ENCODE measurements around the gene SMURF1.

The SMURF1 gene

DNA sequence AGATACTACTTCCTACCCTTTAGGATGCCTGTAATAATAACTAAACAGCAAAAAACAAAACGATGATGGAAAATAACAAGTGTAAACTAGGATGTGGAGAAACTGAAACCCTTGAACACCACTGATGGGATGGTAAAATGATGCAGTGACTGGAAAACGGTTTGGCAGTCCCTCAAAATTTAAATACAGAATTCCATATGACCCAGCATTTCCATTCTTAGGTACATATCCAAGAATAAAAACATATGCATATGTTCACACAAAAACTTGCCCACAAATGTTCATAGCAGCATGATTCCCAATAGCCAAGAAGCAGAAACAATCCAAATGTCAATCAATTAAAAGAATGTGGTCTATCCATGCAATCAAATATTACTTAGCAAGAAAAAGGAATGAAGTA, 25.8 kb downstream of the SMURF1 start:
- no peak for DNase-seq (ENCODE audit: low read depth)
- H3K9me3 ChIP-seq (ENCODE audit: control insufficient read depth, low read length) = no peaks in the 10 kb centered on the region
- H3K27me3 ChIP-seq (replicated peaks; ENCODE audit: control insufficient read depth, insufficient read depth, low read length) = no peaks in the 10 kb centered on the region
- no peak overlapping the region for H3K9ac ChIP-seq (ENCODE audit: low read length)
- H3K36me3 ChIP-seq (ENCODE audit: control insufficient read depth, insufficient read depth, low read length, severe bottlenecking) = no peaks in the 10 kb centered on the region
- H3K4me3 ChIP-seq (ENCODE audit: low read length) = no peak overlapping the region
- peaks cover 46% of the 10 kb centered on the region for H3K4me1 ChIP-seq (ENCODE audit: control insufficient read depth, insufficient read depth, low read length)

DNA sequence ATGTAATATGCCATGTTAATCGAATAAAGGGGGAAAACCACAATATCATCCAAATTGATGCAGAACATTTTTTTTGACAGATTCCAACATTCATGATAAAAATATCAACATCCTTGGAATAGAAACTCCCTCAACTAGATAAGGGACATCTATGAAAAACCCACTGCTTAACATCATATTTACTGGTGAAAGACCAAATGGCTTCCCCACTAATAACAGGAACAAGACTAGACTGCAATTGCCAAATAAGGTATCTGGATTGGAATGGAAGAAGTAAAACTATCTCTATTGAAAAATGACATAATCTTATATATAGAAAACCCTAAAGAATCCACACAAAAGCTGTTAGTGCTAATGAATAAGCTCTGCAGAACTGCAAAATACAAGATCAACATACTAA, 27.8 kb downstream of the SMURF1 start:
- peaks cover 33% of the 10 kb centered on the region for H3K4me1 ChIP-seq (ENCODE audit: control insufficient read depth, insufficient read depth, low read length)

DNA sequence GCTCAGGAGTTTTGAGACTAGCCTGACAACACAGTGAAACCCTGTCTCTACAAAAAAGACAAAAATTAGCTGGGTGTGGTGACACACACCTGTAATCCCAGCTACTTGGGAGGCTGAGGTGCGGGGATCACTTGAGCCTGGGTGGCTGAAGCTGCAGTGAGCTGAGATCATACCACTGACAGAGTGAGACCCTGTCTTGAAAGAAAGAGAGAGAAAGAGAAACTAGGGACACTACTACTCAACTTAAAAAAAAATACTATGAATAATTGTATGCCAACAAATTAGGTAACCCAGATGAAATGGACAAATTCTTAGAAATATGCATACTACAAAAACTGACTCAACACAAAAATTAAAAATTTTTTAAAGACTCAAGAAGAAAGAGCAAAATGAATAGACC, 28.5 kb downstream of the SMURF1 start:
- no peak for DNase-seq (ENCODE audit: low read depth)
- Histone ChIP-seq H3K9ac (ENCODE audit: low read length) (no peak overlapping the region), H3K4me1 (ENCODE audit: control insufficient read depth, insufficient read depth, low read length) (peaks cover 31% of the 10 kb centered on the region), H3K27me3 (replicated peaks; ENCODE audit: control insufficient read depth, insufficient read depth, low read length) (no peaks in the 10 kb centered on the region), H3K4me3 (ENCODE audit: low read length) (no peak overlapping the region), H3K36me3 (ENCODE audit: control insufficient read depth, insufficient read depth, low read length, severe bottlenecking) (no peaks in the 10 kb centered on the region), H3K9me3 (ENCODE audit: control insufficient read depth, low read length) (no peaks in the 10 kb centered on the region)

More for the DNA sequence above, 27.8 kb downstream of the SMURF1 start:
- Histone ChIP-seq H3K9me3 (ENCODE audit: control insufficient read depth, low read length) (no peaks in the 10 kb centered on the region), H3K27me3 (replicated peaks; ENCODE audit: control insufficient read depth, insufficient read depth, low read length) (no peaks in the 10 kb centered on the region), H3K4me3 (ENCODE audit: low read length) (no peak overlapping the region), H3K9ac (ENCODE audit: low read length) (no peak overlapping the region), H3K36me3 (ENCODE audit: control insufficient read depth, insufficient read depth, low read length, severe bottlenecking) (no peaks in the 10 kb centered on the region)
- no peak for DNase-seq (ENCODE audit: low read depth)

DNA sequence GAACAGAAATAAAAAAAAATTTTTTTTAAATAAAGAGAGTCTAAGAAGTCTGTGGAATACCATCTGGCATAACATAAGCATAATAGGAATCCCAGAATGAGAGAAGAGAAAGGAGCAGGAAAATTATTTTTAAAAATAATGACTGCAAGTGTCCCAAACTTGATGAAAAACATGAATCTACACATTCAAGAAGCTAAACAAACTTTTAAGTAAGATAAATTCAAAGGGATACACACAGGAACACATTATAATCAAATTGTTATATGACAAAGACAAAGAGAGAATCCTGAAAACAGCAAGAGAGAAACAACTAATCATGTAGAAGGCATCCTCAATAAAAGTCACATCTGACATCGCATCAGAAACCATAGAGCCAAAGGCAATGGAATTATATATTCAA, 30.9 kb downstream of the SMURF1 start:
- H3K9me3 ChIP-seq (ENCODE audit: control insufficient read depth, low read length) = no peaks in the 10 kb centered on the region
- H3K36me3 ChIP-seq (ENCODE audit: control insufficient read depth, insufficient read depth, low read length, severe bottlenecking) = no peaks in the 10 kb centered on the region

DNA sequence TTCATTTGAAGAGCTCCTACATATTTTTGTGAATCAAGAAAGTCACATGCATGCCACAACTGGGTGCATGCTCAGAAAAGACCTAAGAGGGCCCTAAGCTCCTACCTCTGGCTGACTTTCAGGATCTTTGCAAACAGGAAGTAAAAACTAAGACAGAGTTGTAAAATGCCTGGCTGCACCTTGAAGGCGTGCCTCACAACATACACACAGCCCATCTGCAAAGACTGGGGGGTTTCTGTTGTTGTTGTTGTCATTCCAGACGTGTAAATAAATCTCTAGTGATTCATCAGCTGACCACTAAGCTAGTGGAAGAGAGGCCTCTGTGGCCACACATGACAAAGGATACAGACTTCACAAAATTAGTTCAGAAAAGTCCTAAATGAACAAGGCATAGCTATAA, 31.8 kb downstream of the SMURF1 start:
- Histone ChIP-seq H3K36me3 (ENCODE audit: control insufficient read depth, insufficient read depth, low read length, severe bottlenecking) (no peaks in the 10 kb centered on the region), H3K4me1 (ENCODE audit: control insufficient read depth, insufficient read depth, low read length) (peaks cover 38% of the 10 kb centered on the region), H3K27me3 (replicated peaks; ENCODE audit: control insufficient read depth, insufficient read depth, low read length) (no peaks in the 10 kb centered on the region), H3K9ac (ENCODE audit: low read length) (no peak overlapping the region), H3K9me3 (ENCODE audit: control insufficient read depth, low read length) (no peaks in the 10 kb centered on the region), H3K4me3 (ENCODE audit: low read length) (no peak overlapping the region)
- DNase-seq (ENCODE audit: low read depth) = no peak

More for the DNA sequence above, 30.9 kb downstream of the SMURF1 start:
- no peak for DNase-seq (ENCODE audit: low read depth)
- Histone ChIP-seq H3K4me3 (ENCODE audit: low read length) (no peak overlapping the region), H3K4me1 (ENCODE audit: control insufficient read depth, insufficient read depth, low read length) (peaks cover 34% of the 10 kb centered on the region), H3K27me3 (replicated peaks; ENCODE audit: control insufficient read depth, insufficient read depth, low read length) (no peaks in the 10 kb centered on the region), H3K9ac (ENCODE audit: low read length) (no peak overlapping the region)

DNA sequence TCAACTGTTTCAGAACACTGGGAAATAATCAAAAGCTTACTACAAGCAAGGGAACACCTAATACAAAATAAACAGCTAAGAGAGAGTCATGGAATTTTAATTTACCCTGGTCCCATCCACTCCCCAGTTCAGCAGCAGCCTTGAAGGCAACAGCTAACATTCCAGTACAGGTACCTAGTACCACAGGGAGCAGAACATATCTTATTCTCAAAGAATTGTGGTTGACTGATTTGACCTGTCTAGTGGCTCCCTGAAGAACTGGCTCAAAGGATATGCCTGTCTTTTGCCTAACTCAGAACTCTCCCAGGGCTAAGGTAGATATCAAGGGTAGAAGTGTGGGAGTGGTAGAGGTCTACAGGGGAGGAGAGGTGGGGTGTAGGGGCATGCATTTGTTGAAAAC, 32.3 kb downstream of the SMURF1 start:
- DNase-seq (ENCODE audit: low read depth) = no peak
- Histone ChIP-seq H3K9me3 (ENCODE audit: control insufficient read depth, low read length) (no peaks in the 10 kb centered on the region), H3K27me3 (replicated peaks; ENCODE audit: control insufficient read depth, insufficient read depth, low read length) (no peaks in the 10 kb centered on the region), H3K9ac (ENCODE audit: low read length) (no peak overlapping the region), H3K4me3 (ENCODE audit: low read length) (no peak overlapping the region), H3K36me3 (ENCODE audit: control insufficient read depth, insufficient read depth, low read length, severe bottlenecking) (no peaks in the 10 kb centered on the region), H3K4me1 (ENCODE audit: control insufficient read depth, insufficient read depth, low read length) (peaks cover 40% of the 10 kb centered on the region)

DNA sequence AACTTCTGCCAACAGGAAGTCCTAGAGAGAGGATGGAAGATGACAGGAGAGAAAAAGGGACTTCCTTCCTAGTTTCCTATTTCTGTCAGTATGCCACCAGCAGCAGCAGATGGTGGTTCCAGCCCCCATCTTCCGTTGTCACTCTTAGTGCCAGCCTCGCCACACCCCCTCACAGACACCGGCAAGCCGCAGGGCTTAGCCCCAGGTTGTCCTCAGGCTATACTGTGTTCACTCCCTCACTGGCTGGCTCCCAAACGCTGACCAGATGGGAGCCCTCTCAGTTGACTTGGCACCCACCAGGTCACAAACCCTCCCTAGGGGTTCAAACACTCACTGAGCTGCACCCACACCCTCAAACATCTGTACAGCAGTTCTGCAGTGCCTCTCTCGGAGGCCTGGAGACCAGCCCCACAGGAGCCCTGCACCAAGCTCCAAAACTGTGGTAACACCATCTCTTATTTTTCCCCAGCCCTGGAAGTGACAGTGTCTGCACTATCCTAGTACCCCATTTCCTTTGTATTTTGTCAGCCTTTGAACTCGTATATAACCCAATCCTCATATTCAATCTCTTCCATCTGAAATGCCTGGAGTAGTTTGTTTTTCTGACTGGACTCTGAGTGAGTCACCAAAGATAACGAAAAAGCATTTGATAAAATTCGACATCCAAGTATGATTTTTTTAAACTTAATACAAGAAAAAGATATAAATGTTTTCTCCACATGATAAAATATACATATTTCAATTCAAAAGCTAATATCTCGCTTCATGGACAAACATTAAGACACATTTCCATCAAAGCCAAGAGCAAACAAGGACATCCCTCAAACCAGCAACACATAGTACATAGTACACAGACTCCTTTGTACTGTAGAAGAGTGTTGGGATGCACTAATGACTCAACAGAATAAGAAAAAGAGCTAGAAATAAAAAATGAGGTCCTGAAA, 34.5 kb downstream of the SMURF1 start:
- Histone ChIP-seq H3K9ac (ENCODE audit: low read length) (peak overlapping the region; percentile 11), H3K36me3 (ENCODE audit: control insufficient read depth, insufficient read depth, low read length, severe bottlenecking) (no peaks in the 10 kb centered on the region), H3K9me3 (ENCODE audit: control insufficient read depth, low read length) (no peaks in the 10 kb centered on the region), H3K27me3 (replicated peaks; ENCODE audit: control insufficient read depth, insufficient read depth, low read length) (no peaks in the 10 kb centered on the region), H3K4me1 (ENCODE audit: control insufficient read depth, insufficient read depth, low read length) (peaks cover 51% of the 10 kb centered on the region), H3K4me3 (ENCODE audit: low read length) (peak overlapping the region; percentile 53)
- peak; percentile 46 for DNase-seq (ENCODE audit: low read depth)

DNA sequence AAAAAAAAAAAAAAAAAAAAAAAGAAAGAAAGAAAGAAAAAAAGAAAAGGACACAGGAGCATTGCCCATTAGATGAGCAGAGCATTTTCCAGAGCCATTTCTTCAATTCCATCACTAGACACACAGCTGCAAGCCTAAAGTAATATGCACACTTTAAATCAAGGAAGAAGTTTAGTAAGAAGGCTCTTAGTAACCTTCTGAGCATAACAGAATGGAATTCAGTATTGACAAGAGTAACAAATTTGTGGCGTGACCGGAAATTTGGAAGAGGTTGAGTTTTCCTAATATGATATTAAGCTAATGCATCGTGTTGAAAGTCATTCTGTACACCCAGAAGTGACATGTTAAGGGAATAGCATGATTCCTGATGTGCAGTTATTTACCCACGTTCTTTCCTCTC, 35.3 kb downstream of the SMURF1 start:
- peak overlapping the region; percentile 11 for H3K9ac ChIP-seq (ENCODE audit: low read length)
- peak; percentile 44 for DNase-seq (ENCODE audit: low read depth)

DNA sequence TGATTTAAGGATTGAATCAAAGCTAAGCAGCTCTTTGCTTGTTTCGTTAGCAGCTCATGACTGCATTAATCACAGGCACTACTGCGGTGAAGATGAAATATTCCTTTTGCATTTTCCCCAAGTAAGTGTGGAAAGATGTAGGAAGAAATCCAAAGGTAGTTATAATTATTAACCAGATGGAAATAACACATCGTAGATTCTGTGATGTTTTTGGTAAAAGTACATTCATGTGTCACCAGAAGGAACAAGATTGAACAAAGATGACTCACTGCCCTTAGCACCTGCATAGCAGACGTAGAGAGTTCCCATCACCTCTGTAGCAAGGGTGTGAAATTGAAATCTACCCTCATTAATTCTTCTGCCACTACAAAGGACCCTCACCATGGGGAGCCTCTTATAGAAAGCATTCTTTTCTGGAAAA, 37.1 kb downstream of the SMURF1 start:
- no peak for DNase-seq (ENCODE audit: low read depth)

More for the DNA sequence above, 35.3 kb downstream of the SMURF1 start:
- peaks cover 52% of the 10 kb centered on the region for H3K4me1 ChIP-seq (ENCODE audit: control insufficient read depth, insufficient read depth, low read length)
- peak overlapping the region; percentile 53 for H3K4me3 ChIP-seq (ENCODE audit: low read length)
- no peaks in the 10 kb centered on the region for H3K36me3 ChIP-seq (ENCODE audit: control insufficient read depth, insufficient read depth, low read length, severe bottlenecking)
- H3K9me3 ChIP-seq (ENCODE audit: control insufficient read depth, low read length) = no peaks in the 10 kb centered on the region
- no peaks in the 10 kb centered on the region for H3K27me3 ChIP-seq (replicated peaks; ENCODE audit: control insufficient read depth, insufficient read depth, low read length)

DNA sequence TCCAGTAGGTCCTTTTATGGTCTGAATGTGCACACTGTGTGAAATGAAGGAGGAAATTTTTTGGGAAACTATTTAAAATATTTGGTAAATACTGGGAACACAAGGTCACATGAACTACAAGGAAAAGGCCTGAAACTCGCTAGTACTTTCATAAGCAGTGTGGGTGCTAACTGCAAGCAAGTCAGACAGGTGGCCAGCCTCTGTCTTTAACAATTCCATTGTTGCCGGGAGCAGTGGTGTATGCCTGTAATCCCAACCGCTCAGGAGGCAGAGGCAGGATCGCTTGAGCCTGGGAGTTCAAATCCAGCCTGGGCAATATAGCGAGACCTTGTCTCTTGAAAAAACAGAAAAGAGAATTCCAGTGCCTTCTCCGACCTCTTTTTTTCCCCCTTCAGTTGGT, 37.5 kb downstream of the SMURF1 start:
- no peak for DNase-seq (ENCODE audit: low read depth)
- H3K4me3 ChIP-seq (ENCODE audit: low read length) = no peak overlapping the region
- no peaks in the 10 kb centered on the region for H3K9me3 ChIP-seq (ENCODE audit: control insufficient read depth, low read length)
- H3K9ac ChIP-seq (ENCODE audit: low read length) = no peak overlapping the region
- H3K27me3 ChIP-seq (replicated peaks; ENCODE audit: control insufficient read depth, insufficient read depth, low read length) = no peaks in the 10 kb centered on the region
- H3K4me1 ChIP-seq (ENCODE audit: control insufficient read depth, insufficient read depth, low read length) = peaks cover 71% of the 10 kb centered on the region
- H3K36me3 ChIP-seq (ENCODE audit: control insufficient read depth, insufficient read depth, low read length, severe bottlenecking) = no peaks in the 10 kb centered on the region

More for the DNA sequence above, 37.1 kb downstream of the SMURF1 start:
- H3K36me3 ChIP-seq (ENCODE audit: control insufficient read depth, insufficient read depth, low read length, severe bottlenecking) = no peaks in the 10 kb centered on the region
- H3K27me3 ChIP-seq (replicated peaks; ENCODE audit: control insufficient read depth, insufficient read depth, low read length) = no peaks in the 10 kb centered on the region
- H3K4me3 ChIP-seq (ENCODE audit: low read length) = no peak overlapping the region
- no peak overlapping the region for H3K9ac ChIP-seq (ENCODE audit: low read length)
- H3K4me1 ChIP-seq (ENCODE audit: control insufficient read depth, insufficient read depth, low read length) = peaks cover 69% of the 10 kb centered on the region
- no peaks in the 10 kb centered on the region for H3K9me3 ChIP-seq (ENCODE audit: control insufficient read depth, low read length)

DNA sequence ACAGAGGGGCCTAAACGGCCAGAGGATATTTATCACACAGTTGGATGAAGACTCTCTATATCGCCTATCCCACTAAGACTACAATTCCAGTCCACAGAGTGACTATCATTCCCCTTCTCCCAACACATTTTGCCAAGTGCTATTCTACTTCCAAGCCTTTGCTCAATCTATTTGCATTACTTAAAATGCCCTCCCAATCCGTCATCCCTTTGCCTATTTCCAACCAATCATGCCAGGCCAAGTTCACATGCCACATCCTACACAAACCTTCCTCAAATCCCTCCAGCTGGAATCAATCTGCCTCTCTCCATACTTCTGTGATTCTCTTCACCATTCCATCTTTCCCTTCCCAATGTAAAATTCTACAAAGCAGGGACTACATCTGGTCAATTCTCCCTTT, 38.2 kb downstream of the SMURF1 start:
- peaks cover 69% of the 10 kb centered on the region for H3K4me1 ChIP-seq (ENCODE audit: control insufficient read depth, insufficient read depth, low read length)
- H3K9ac ChIP-seq (ENCODE audit: low read length) = no peak overlapping the region
- no peaks in the 10 kb centered on the region for H3K36me3 ChIP-seq (ENCODE audit: control insufficient read depth, insufficient read depth, low read length, severe bottlenecking)
- no peaks in the 10 kb centered on the region for H3K27me3 ChIP-seq (replicated peaks; ENCODE audit: control insufficient read depth, insufficient read depth, low read length)
- no peak overlapping the region for H3K4me3 ChIP-seq (ENCODE audit: low read length)
- DNase-seq (ENCODE audit: low read depth) = no peak
- H3K9me3 ChIP-seq (ENCODE audit: control insufficient read depth, low read length) = no peaks in the 10 kb centered on the region

Data from adipocyte (in vitro differentiated cells).